GM12874 (cell line): Measurements from ENCODE around the gene PYM1.

Source experiments
- TF ChIP-seq, protein P1 (sequence below): IDR thresholded peaks from 2 replicates; pipeline ENCODE4 v1.5.1; 2011; ENCODE audit warnings: low read depth, mild to moderate bottlenecking, control low read depth, low read length, moderate library complexity; ENCODE audit not compliant: insufficient read depth

Gene PYM1

DNA sequence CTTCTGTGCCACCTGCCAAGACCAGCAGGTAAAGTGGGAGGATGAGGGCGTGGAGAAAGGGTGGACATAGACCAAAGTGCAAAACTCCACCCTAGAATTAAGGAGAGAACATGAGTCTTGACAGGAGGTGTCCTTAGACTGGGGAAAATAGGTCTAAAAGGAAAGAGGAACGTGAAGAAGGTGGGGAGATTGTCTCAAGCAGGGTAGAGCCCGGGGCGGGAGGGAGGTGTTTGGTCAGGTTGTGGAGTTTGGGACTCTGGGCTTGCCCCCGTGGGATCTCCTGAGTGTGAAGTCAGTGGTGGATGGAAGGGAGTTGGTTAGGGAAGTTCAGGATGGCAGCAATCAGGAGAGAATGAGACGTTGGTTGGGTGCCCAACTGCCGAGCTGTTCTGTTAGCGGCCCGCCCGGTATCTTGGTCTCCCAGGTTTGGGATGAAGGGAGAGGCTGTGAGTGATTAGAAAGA, 3.7 kb upstream of the PYM1 start:
- TF ChIP-seq, protein P1, sequence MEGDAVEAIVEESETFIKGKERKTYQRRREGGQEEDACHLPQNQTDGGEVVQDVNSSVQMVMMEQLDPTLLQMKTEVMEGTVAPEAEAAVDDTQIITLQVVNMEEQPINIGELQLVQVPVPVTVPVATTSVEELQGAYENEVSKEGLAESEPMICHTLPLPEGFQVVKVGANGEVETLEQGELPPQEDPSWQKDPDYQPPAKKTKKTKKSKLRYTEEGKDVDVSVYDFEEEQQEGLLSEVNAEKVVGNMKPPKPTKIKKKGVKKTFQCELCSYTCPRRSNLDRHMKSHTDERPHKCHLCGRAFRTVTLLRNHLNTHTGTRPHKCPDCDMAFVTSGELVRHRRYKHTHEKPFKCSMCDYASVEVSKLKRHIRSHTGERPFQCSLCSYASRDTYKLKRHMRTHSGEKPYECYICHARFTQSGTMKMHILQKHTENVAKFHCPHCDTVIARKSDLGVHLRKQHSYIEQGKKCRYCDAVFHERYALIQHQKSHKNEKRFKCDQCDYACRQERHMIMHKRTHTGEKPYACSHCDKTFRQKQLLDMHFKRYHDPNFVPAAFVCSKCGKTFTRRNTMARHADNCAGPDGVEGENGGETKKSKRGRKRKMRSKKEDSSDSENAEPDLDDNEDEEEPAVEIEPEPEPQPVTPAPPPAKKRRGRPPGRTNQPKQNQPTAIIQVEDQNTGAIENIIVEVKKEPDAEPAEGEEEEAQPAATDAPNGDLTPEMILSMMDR = no peak

- TF ChIP-seq, protein P1 = peak; percentile 56
Measured at GRCh38 chr12:55930771-55931316, 3.1 kb upstream of the PYM1 start, which contains the start of gene DGKA. Gene DGKA, plus strand, starts transcription at chr12:55931162. Its CDS starts 5,342 bp downstream, at chr12:55936504.

DNA sequence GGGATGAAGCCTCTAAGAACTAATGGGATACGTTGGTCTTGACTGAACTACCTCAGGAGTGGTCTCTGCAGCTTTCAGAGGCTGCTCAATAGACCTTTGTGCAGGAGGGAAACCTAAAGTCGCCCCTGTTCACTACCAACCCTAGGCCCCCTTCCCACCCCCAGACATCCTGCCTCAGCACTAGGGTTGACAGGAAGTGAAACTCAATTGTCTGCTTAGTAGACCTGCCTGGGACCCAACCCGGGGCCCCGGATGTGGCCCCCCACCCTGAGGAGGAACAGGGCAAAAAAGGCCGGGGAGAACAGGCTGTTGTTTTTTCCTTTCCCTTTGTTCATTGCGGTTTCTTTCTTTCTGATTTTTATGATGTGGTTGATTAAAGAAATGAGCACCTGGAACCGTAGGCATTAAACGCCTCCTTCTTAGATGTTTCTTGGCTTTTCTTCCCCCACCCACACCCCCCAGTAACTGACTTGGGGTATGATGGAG, 1.7 kb upstream of the PYM1 start:
- TF ChIP-seq, protein P1 = no peak

- TF ChIP-seq, protein P1 = peak; percentile 76
Measured at GRCh38 chr12:55926738-55927587, 731 bp downstream of the PYM1 start.

GRCh38 chr12:55925870-55926737, 1.6 kb downstream of the PYM1 start:
- TF ChIP-seq, protein P1 = no peak

GRCh38 chr12:55925371-55925770, 2.3 kb downstream of the PYM1 start:
- TF ChIP-seq, protein P1 = no peak

GRCh38 chr12:55922126-55922525, 5.6 kb downstream of the PYM1 start:
- TF ChIP-seq, protein P1 = no peak
